ENCODE results near the gene SCN9A.

The SCN9A gene

GRCh38 chr2:166373105-166373504 lies 2.6 kb downstream of the SCN9A start:
- no peak overlapping the region for H2BK12ac ChIP-seq (ENCODE audit: low read length in 2 of 2)
- H2BK5ac ChIP-seq (ENCODE audit: low read depth, low read length, poor library complexity, severe bottlenecking): no peak overlapping the region
- H2AK5ac ChIP-seq (ENCODE audit: low read length, severe bottlenecking): no peak overlapping the region
- no peak overlapping the region for H3K27ac ChIP-seq (ENCODE audit: low read length, poor library complexity, severe bottlenecking)
- H3K9me3 ChIP-seq (ENCODE audit: control insufficient read depth, low read length): no peaks in the 10 kb centered on the region
- H3K23ac ChIP-seq (ENCODE audit: low read length in 2 of 2): no peak overlapping the region
- H2AFZ ChIP-seq (ENCODE audit: low read depth, low read length): no peak overlapping the region
- no peak overlapping the region for H2BK120ac ChIP-seq (ENCODE audit: low read depth, low read length)
- H3K4ac ChIP-seq (ENCODE audit: low read depth in 1 of 2, low read length in 2 of 2): no peak overlapping the region
- 44% methylated on average over 2 of the region's 2 CpGs for WGBS
- H4K91ac ChIP-seq (ENCODE audit: low read length): no peak overlapping the region
- H3K4me2 ChIP-seq (ENCODE audit: low read length, poor library complexity, severe bottlenecking): no peak overlapping the region
- no peaks in the 10 kb centered on the region for H3K36me3 ChIP-seq (ENCODE audit: control insufficient read depth in 1 of 2, insufficient read depth in 2 of 2, low read depth in 1 of 2, low read length in 2 of 2)
- H3K4me3 ChIP-seq (ENCODE audit: insufficient read depth in 1 of 2, low read depth in 1 of 2, low read length in 2 of 2): no peak overlapping the region
- no peak overlapping the region for H3K9ac ChIP-seq (ENCODE audit: low read length)
- no peak overlapping the region for H3K14ac ChIP-seq (ENCODE audit: low read length in 2 of 2)
- H4K8ac ChIP-seq (ENCODE audit: low read length): no peak overlapping the region
- no peaks in the 10 kb centered on the region for H3K79me1 ChIP-seq (replicated peaks; ENCODE audit: low read length, poor library complexity, severe bottlenecking)
- H3K27me3 ChIP-seq (ENCODE audit: control insufficient read depth in 1 of 2, insufficient read depth in 1 of 2, low read length in 2 of 2): peaks cover 0 to 27% of the 10 kb centered on the region in 2 experiments
- DNase-seq: no peak
- peaks cover 8% of the 10 kb centered on the region for H3K4me1 ChIP-seq (ENCODE audit: control insufficient read depth, insufficient read depth, low read depth, low read length)
- H3K18ac ChIP-seq (ENCODE audit: low read depth in 1 of 2, low read length in 2 of 2): no peak overlapping the region
- no peak overlapping the region for H2BK15ac ChIP-seq (ENCODE audit: low read depth, poor library complexity, severe bottlenecking)

DNA sequence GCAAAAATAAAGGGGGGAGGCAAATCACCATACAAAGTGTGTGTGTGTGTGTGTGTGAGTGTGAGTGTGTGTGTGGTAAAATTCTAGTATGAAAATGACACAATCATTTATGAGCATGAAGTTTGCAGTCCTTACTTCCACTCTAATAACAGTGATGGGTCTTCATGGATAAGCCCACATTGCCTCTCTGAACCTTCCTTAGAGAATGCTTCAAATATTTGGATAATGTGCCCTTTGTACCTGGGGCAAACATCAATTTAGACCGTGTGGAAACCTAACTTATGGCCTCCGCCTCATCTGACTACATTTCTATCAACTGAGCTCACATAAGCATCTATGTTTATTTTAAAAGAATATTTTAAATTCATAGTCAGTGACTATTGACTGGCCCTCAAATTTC lies 3.7 kb downstream of the SCN9A start:
- no peak overlapping the region for H2BK5ac ChIP-seq (ENCODE audit: low read depth, low read length, poor library complexity, severe bottlenecking)
- H3K27ac ChIP-seq (ENCODE audit: low read length, poor library complexity, severe bottlenecking): no peak overlapping the region
- no peak overlapping the region for H3K4me2 ChIP-seq (ENCODE audit: low read length, poor library complexity, severe bottlenecking)
- H3K4ac ChIP-seq (ENCODE audit: low read depth in 1 of 2, low read length in 2 of 2): no peak overlapping the region
- H4K8ac ChIP-seq (ENCODE audit: low read length): no peak overlapping the region
- no peak overlapping the region for H3K9ac ChIP-seq (ENCODE audit: low read length)
- H3K18ac ChIP-seq (ENCODE audit: low read depth in 1 of 2, low read length in 2 of 2): no peak overlapping the region
- H3K23ac ChIP-seq (ENCODE audit: low read length in 2 of 2): no peak overlapping the region
- no peak overlapping the region for H2BK120ac ChIP-seq (ENCODE audit: low read depth, low read length)
- no peak overlapping the region for H2BK12ac ChIP-seq (ENCODE audit: low read length in 2 of 2)
- DNase-seq: no peak
- peaks cover 0 to 18% of the 10 kb centered on the region in 2 experiments for H3K27me3 ChIP-seq (ENCODE audit: control insufficient read depth in 1 of 2, insufficient read depth in 1 of 2, low read length in 2 of 2)
- H3K4me3 ChIP-seq (ENCODE audit: insufficient read depth in 1 of 2, low read depth in 1 of 2, low read length in 2 of 2): no peak overlapping the region
- no peaks in the 10 kb centered on the region for H3K36me3 ChIP-seq (ENCODE audit: control insufficient read depth in 1 of 2, insufficient read depth in 2 of 2, low read depth in 1 of 2, low read length in 2 of 2)
- no peaks in the 10 kb centered on the region for H3K9me3 ChIP-seq (ENCODE audit: control insufficient read depth, low read length)
- no peak overlapping the region for H3K14ac ChIP-seq (ENCODE audit: low read length in 2 of 2)
- 17% methylated on average over 1 of the region's 2 CpGs for WGBS
- H2AK5ac ChIP-seq (ENCODE audit: low read length, severe bottlenecking): no peak overlapping the region
- no peaks in the 10 kb centered on the region for H3K79me1 ChIP-seq (replicated peaks; ENCODE audit: low read length, poor library complexity, severe bottlenecking)
- no peak overlapping the region for H4K91ac ChIP-seq (ENCODE audit: low read length)
- H2AFZ ChIP-seq (ENCODE audit: low read depth, low read length): no peak overlapping the region
- H3K4me1 ChIP-seq (ENCODE audit: control insufficient read depth, insufficient read depth, low read depth, low read length): peaks cover 8% of the 10 kb centered on the region
- H2BK15ac ChIP-seq (ENCODE audit: low read depth, poor library complexity, severe bottlenecking): no peak overlapping the region

DNA sequence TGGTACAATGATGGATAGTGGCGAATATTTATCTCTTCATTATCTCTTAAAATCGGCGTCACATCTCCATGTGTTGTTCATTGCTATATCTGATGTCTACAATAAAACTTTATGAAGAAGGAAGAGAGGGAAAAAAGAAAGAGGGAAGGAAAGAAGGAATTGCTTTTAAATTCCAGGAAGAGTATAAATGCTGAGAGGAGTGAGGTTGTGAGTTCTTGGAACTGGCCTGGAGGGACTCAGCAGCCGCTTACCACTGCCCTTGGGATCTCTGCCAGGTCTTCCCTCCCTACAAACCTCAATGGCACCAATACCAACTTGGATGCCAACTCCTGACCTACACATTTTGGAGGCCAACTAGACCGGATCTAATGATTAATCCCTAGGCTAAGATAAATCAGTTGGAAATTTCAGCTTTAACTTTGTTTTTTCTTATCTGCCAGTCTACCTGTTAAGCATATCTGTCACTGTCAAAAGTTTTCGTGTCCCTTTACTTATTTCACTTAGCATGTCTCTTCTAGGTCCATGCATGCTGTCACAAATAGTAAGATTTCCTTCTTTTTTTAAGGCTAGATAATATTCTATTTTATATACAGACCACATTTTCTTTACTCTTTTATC lies 9.8 kb downstream of the SCN9A start:
- H3K4me2 ChIP-seq (ENCODE audit: low read length, poor library complexity, severe bottlenecking): no peak overlapping the region
- no peak overlapping the region for H2BK5ac ChIP-seq (ENCODE audit: low read depth, low read length, poor library complexity, severe bottlenecking)
- H3K27me3 ChIP-seq (ENCODE audit: control insufficient read depth in 1 of 2, insufficient read depth in 1 of 2, low read length in 2 of 2): no peaks in the 10 kb centered on the region
- H2AK5ac ChIP-seq (ENCODE audit: low read length, severe bottlenecking): no peak overlapping the region
- H3K36me3 ChIP-seq (ENCODE audit: control insufficient read depth in 1 of 2, insufficient read depth in 2 of 2, low read depth in 1 of 2, low read length in 2 of 2): no peaks in the 10 kb centered on the region
- no peak overlapping the region for H2BK120ac ChIP-seq (ENCODE audit: low read depth, low read length)
- H4K91ac ChIP-seq (ENCODE audit: low read length): no peak overlapping the region
- no peaks in the 10 kb centered on the region for H3K79me1 ChIP-seq (replicated peaks; ENCODE audit: low read length, poor library complexity, severe bottlenecking)
- no peaks in the 10 kb centered on the region for H3K9me3 ChIP-seq (ENCODE audit: control insufficient read depth, low read length)
- no peak overlapping the region for H3K4ac ChIP-seq (ENCODE audit: low read depth in 1 of 2, low read length in 2 of 2)
- no peak overlapping the region for H3K23ac ChIP-seq (ENCODE audit: low read length in 2 of 2)
- no peak overlapping the region for H3K4me3 ChIP-seq (ENCODE audit: insufficient read depth in 1 of 2, low read depth in 1 of 2, low read length in 2 of 2)
- no peak overlapping the region for H3K9ac ChIP-seq (ENCODE audit: low read length)
- no peak for DNase-seq
- H2BK12ac ChIP-seq (ENCODE audit: low read length in 2 of 2): no peak overlapping the region
- H4K8ac ChIP-seq (ENCODE audit: low read length): no peak overlapping the region
- no peaks in the 10 kb centered on the region for H3K4me1 ChIP-seq (ENCODE audit: control insufficient read depth, insufficient read depth, low read depth, low read length)
- H2BK15ac ChIP-seq (ENCODE audit: low read depth, poor library complexity, severe bottlenecking): no peak overlapping the region
- WGBS: 89% methylated on average over 6 of the region's 6 CpGs
- no peak overlapping the region for H3K27ac ChIP-seq (ENCODE audit: low read length, poor library complexity, severe bottlenecking)
- no peak overlapping the region for H3K14ac ChIP-seq (ENCODE audit: low read length in 2 of 2)
- H2AFZ ChIP-seq (ENCODE audit: low read depth, low read length): no peak overlapping the region
- no peak overlapping the region for H3K18ac ChIP-seq (ENCODE audit: low read depth in 1 of 2, low read length in 2 of 2)

- no peaks in the 10 kb centered on the region for H3K36me3 ChIP-seq (ENCODE audit: control insufficient read depth in 1 of 2, insufficient read depth in 2 of 2, low read depth in 1 of 2, low read length in 2 of 2)
Measured at GRCh38 chr2:166365239-166365638, 10.5 kb downstream of the SCN9A start.

More at GRCh38 chr2:166365239-166365638, 10.5 kb downstream of the SCN9A start:
- Histone ChIP-seq H4K8ac (ENCODE audit: low read length) (no peak overlapping the region), H3K9ac (ENCODE audit: low read length) (no peak overlapping the region), H2AFZ (ENCODE audit: low read depth, low read length) (no peak overlapping the region), H2BK120ac (ENCODE audit: low read depth, low read length) (no peak overlapping the region), H3K27me3 (ENCODE audit: control insufficient read depth in 1 of 2, insufficient read depth in 1 of 2, low read length in 2 of 2) (no peaks in the 10 kb centered on the region), H3K4me2 (ENCODE audit: low read length, poor library complexity, severe bottlenecking) (no peak overlapping the region), H3K23ac (ENCODE audit: low read length in 2 of 2) (no peak overlapping the region), H2BK12ac (ENCODE audit: low read length in 2 of 2) (no peak overlapping the region), H2BK5ac (ENCODE audit: low read depth, low read length, poor library complexity, severe bottlenecking) (no peak overlapping the region), H3K4me1 (ENCODE audit: control insufficient read depth, insufficient read depth, low read depth, low read length) (no peaks in the 10 kb centered on the region), H3K18ac (ENCODE audit: low read depth in 1 of 2, low read length in 2 of 2) (no peak overlapping the region), H2BK15ac (ENCODE audit: low read depth, poor library complexity, severe bottlenecking) (no peak overlapping the region), H2AK5ac (ENCODE audit: low read length, severe bottlenecking) (no peak overlapping the region), H3K4me3 (ENCODE audit: insufficient read depth in 1 of 2, low read depth in 1 of 2, low read length in 2 of 2) (no peak overlapping the region), H3K4ac (ENCODE audit: low read depth in 1 of 2, low read length in 2 of 2) (no peak overlapping the region), H3K9me3 (ENCODE audit: control insufficient read depth, low read length) (no peaks in the 10 kb centered on the region), H3K79me1 (replicated peaks; ENCODE audit: low read length, poor library complexity, severe bottlenecking) (no peaks in the 10 kb centered on the region), H3K14ac (ENCODE audit: low read length in 2 of 2) (no peak overlapping the region), H3K27ac (ENCODE audit: low read length, poor library complexity, severe bottlenecking) (no peak overlapping the region), H4K91ac (ENCODE audit: low read length) (no peak overlapping the region)
- WGBS: 100% methylated on average over 3 of the region's 3 CpGs
- DNase-seq: no peak

All from mesenchymal stem cell (in vitro differentiated cells and primary cell).